HCT116 (cell line): ENCODE results near the gene RNF125. TPM values are rescaled to one million over a fixed set of nuclear protein-coding genes. Genes with fewer than 3 reads are reported as not detected.

Source experiments
- ATAC-seq: fragments of 200-7000 bp; cut with Tn5 transposase; 2 replicates; pipeline ENCODE4 v1.9.1; 2020; ENCODE audit warnings: mild to moderate bottlenecking, moderate library complexity
- BruUV-seq: library from RNA; stranded (reverse); fragments of 400-500 nt; replicated peaks from 2 replicates; lab custom pipeline; 2021; lab: Mats Ljungman, UMichigan
- CTCF ChIA-PET: fragments of 300-600 bp; sonication (Branson Sonifier 250); formaldehyde crosslinking; loops from one replicate; lab custom pipeline; 2021; ENCODE audit warnings: antibody characterized with exemption; lab: Charles Lee
- POLR2A ChIA-PET: fragments of 300-600, 350-600 bp; sonication (Branson Sonifier 250); formaldehyde crosslinking; loops from one replicate; lab custom pipeline; 2021; ENCODE audit warnings: antibody characterized with exemption; lab: Charles Lee
- RAD21 ChIA-PET, 2 experiments: fragments of 300-600 bp; sonication (Branson Sonifier 250); formaldehyde crosslinking; loops; one replicate each; lab custom pipeline; 2023; ENCODE audit warnings: low total read pairs in 2 of 2; ENCODE audit not compliant: uncharacterized antibody in 2 of 2, unreplicated experiment in 2 of 2, low non-redundant PET in 1 of 2; lab: Charles Lee
- DNase-seq: peaks from one replicate; pipeline ENCODE4 v3.0.0-alpha.2; 2010; ENCODE audit warnings: low read depth, low spot score
- H2AFZ ChIP-seq: fragments of 200-600 bp; shearing (Covaris generic), sonication (generic); 2 replicates; pipeline ENCODE4 v1.6.1; 2017; ENCODE audit warnings: low read depth, mixed run types, mixed read lengths, antibody characterized with exemption, low read length; ENCODE audit not compliant: poor library complexity, severe bottlenecking
- H3K27ac ChIP-seq: 2 replicates; pipeline ENCODE4 v1.5.1; 2012; ENCODE audit warnings: low read depth, low read length
- H3K27me3 ChIP-seq: fragments of 200-600 bp; sonication (generic); 2 replicates; pipeline ENCODE4 v1.6.1; 2016; ENCODE audit warnings: mixed run types, low read length, mixed read lengths; ENCODE audit not compliant: insufficient read depth
- H3K36me3 ChIP-seq, 2 experiments: fragments of 200-500 bp in 1 of 2; fragments of 200-600 bp in 1 of 2; sonication (Bioruptor generic) in 1 of 2; sonication (generic) in 1 of 2; 2 replicates each; pipeline versions ENCODE4 v1.5.1 to v1.6.1; 2014 to 2016; ENCODE audit warnings: low read length in 2 of 2, inconsistent platforms in 1 of 2, mixed read lengths in 1 of 2, mixed run types in 1 of 2; ENCODE audit not compliant: insufficient read depth in 2 of 2, control insufficient read depth in 1 of 2
- H3K4me1 ChIP-seq, 2 experiments: fragments of 200-600 bp in 1 of 2; sonication (generic) in 1 of 2; 2 replicates each; pipeline versions ENCODE4 v1.5.1 to v1.6.1; 2012 to 2017; ENCODE audit warnings: low read length in 2 of 2, inconsistent platforms in 1 of 2, mild to moderate bottlenecking in 1 of 2, mixed read lengths in 1 of 2, mixed run types in 1 of 2, moderate library complexity in 1 of 2; ENCODE audit not compliant: insufficient read depth in 2 of 2, control insufficient read depth in 1 of 2
- H3K4me2 ChIP-seq: fragments of 200-600 bp; sonication (generic); 2 replicates; pipeline ENCODE4 v1.6.1; 2017; ENCODE audit warnings: mixed run types, low read length, mixed read lengths
- H3K4me3 ChIP-seq, 2 experiments: fragments of 200-600 bp in 1 of 2; sonication (generic) in 1 of 2; replicated peaks in 1 of 2; 2 replicates each; pipeline ENCODE4 v1.5.1; 2011 to 2016; ENCODE audit warnings: low read length in 2 of 2, control low read depth in 1 of 2, low read depth in 1 of 2, mild to moderate bottlenecking in 1 of 2, mixed read lengths in 1 of 2, mixed run types in 1 of 2
- H3K79me2 ChIP-seq: fragments of 200-600 bp; sonication (generic); 2 replicates; pipeline ENCODE4 v1.6.1; 2017; ENCODE audit warnings: mild to moderate bottlenecking, mixed run types, low read length, moderate library complexity, mixed read lengths; ENCODE audit not compliant: insufficient read depth
- H3K9ac ChIP-seq: fragments of 200-600 bp; sonication (generic); 2 replicates; pipeline ENCODE4 v1.6.1; 2016; ENCODE audit warnings: low read length, mixed read lengths
- H3K9me2 ChIP-seq: fragments of 200-600 bp; sonication (generic), shearing (Covaris generic); 2 replicates; pipeline ENCODE4 v1.6.1; 2017; ENCODE audit warnings: mixed run types, mild to moderate bottlenecking, moderate library complexity; ENCODE audit not compliant: insufficient read depth
- H3K9me3 ChIP-seq, 2 experiments: fragments of 200-500 bp in 1 of 2; fragments of 200-600 bp in 1 of 2; sonication (Bioruptor generic) in 1 of 2; sonication (generic) in 1 of 2; 2 replicates each; pipeline ENCODE4 v1.6.1; 2014 to 2017; ENCODE audit warnings: low read length in 2 of 2, mixed read lengths in 2 of 2, inconsistent platforms in 1 of 2, low read depth in 1 of 2, mild to moderate bottlenecking in 1 of 2, mixed run types in 1 of 2, moderate library complexity in 1 of 2; ENCODE audit not compliant: control insufficient read depth in 1 of 2, insufficient read depth in 1 of 2
- H4K20me1 ChIP-seq: fragments of 200-600 bp; sonication (generic), shearing (Covaris generic); 2 replicates; pipeline ENCODE4 v1.6.1; 2017; ENCODE audit warnings: mixed run types, mild to moderate bottlenecking, moderate library complexity; ENCODE audit not compliant: insufficient read depth
- CBX3 ChIP-seq: IDR thresholded peaks from 2 replicates; pipeline ENCODE4 v1.6.1; 2012; ENCODE audit warnings: low read depth
- CEBPB ChIP-seq: IDR thresholded peaks from 2 replicates; pipeline ENCODE4 v1.6.1; 2012; ENCODE audit warnings: low read depth
- EGR1 ChIP-seq: IDR thresholded peaks from 2 replicates; pipeline ENCODE4 v1.6.1; 2012; ENCODE audit warnings: low read depth
- ELF1 ChIP-seq: IDR thresholded peaks from 2 replicates; pipeline ENCODE4 v1.6.1; 2012; ENCODE audit warnings: low read depth, borderline replicate concordance
- EZH2 ChIP-seq: fragments of 200-600 bp; sonication (generic); IDR thresholded peaks from 2 replicates; pipeline ENCODE4 v1.6.1; 2017; ENCODE audit warnings: antibody characterized with exemption, mixed run types
- EZH2phosphoT487 ChIP-seq: fragments of 200-600 bp; IDR thresholded peaks from 2 replicates; pipeline ENCODE4 v1.6.1; 2018; ENCODE audit warnings: antibody characterized with exemption, borderline replicate concordance
- FOSL1 ChIP-seq: IDR thresholded peaks from 2 replicates; pipeline ENCODE4 v1.6.1; 2012; ENCODE audit warnings: low read depth
- JUND ChIP-seq: IDR thresholded peaks from 2 replicates; pipeline ENCODE4 v1.6.1; 2012
- MAX ChIP-seq: IDR thresholded peaks from 2 replicates; pipeline ENCODE4 v1.6.1; 2012
- RAD21 ChIP-seq: IDR thresholded peaks from 2 replicates; pipeline ENCODE4 v1.6.1; 2012; ENCODE audit warnings: low read depth, mild to moderate bottlenecking
- REST ChIP-seq: IDR thresholded peaks from 2 replicates; pipeline ENCODE4 v1.6.1; 2012; ENCODE audit warnings: low read depth
- SIN3A ChIP-seq: IDR thresholded peaks from 2 replicates; pipeline ENCODE4 v1.6.1; 2012; ENCODE audit warnings: low read depth
- SP1 ChIP-seq: IDR thresholded peaks from 2 replicates; pipeline ENCODE4 v1.6.1; 2012; ENCODE audit warnings: low read depth
- ZBTB33 ChIP-seq: IDR thresholded peaks from 2 replicates; pipeline ENCODE4 v1.6.1; 2011; ENCODE audit warnings: mild to moderate bottlenecking, low read length, moderate library complexity; ENCODE audit not compliant: insufficient replicate concordance; ENCODE audit errors: extremely low read depth
- ZNF274 ChIP-seq: fragments of 200-500 bp; sonication (Bioruptor generic); IDR thresholded peaks from 2 replicates; pipeline ENCODE4 v1.6.1; 2014; ENCODE audit warnings: mild to moderate bottlenecking, low read depth, low read length, inconsistent platforms
- intact Hi-C: fragments of 100-400 bp; cut with micrococcal nuclease; formaldehyde crosslinking; loops from 2 replicates; pipeline ENCODE4 v1.10.0; 2022
- total RNA-seq: library from RNA; stranded (reverse); gene quantifications from one replicate; pipeline ENCODE4 v1.2.1, GENCODE V29; 2021; ENCODE audit not compliant: unreplicated experiment
- TF ChIP-seq, protein P1 (sequence below): IDR thresholded peaks from 2 replicates; pipeline ENCODE4 v1.6.1; 2012

RNF125 gene
- total RNA-seq, 1 experiment from 2014 or later: 7.4 TPM

DNA sequence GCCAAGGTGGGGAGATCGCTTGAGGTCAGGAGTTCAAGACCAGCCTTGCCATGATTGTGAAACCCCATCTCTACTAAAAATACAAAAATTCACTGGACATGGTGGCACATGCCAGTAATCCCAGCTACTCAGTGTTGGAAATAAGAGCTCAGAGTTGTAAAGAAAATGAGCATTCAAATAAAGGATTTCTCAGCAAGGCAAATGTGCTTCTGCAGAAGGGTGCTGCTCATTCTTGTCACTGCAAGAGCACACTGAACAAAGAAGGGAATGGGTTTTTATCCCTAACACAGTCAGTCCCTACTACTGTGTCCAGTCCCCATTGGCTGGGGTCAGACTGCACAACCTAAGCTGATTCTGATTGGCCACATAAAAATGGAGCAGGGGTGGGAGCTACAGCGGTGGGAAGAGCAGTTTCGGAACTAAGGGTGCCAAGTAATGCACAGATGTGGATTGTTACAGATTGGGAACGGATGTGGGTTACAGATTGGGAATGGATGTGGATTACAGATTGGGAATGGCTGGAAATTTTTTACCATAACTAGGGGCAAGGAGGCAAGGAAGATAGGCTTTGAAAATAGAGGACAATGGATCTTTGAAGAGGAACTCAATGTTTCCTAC lies 44.6 kb upstream of the RNF125 start:
- TF ChIP-seq CBX3 (peak; percentile 97), FOSL1 (no peak), EZH2phosphoT487 (no peak)
- no peaks in the 10 kb centered on the region for H3K27me3 ChIP-seq
- no peak overlapping the region for H3K9ac ChIP-seq
- no peak overlapping the region for H3K4me2 ChIP-seq
- intact Hi-C loops: no loop called here
- no peaks in the 10 kb centered on the region for H4K20me1 ChIP-seq
- no peaks in the 10 kb centered on the region for H3K36me3 ChIP-seq
- ChIA-PET POLR2A (no interaction called here), CTCF (no interaction called here), RAD21 (no interaction called here)
- peaks cover 5 to 30% of the 10 kb centered on the region in 2 experiments; a peak in 2 of 4 replicates for H3K9me3 ChIP-seq
- ATAC-seq (no peak), DNase-seq (no peak)
- H3K4me1 ChIP-seq: no peaks in the 10 kb centered on the region
- H2AFZ ChIP-seq: no peak overlapping the region
- H3K4me3 ChIP-seq: no peak overlapping the region
- H3K27ac ChIP-seq: no peak overlapping the region
- no peaks in the 10 kb centered on the region for H3K79me2 ChIP-seq
- no peaks in the 10 kb centered on the region for H3K9me2 ChIP-seq
- BruUV-seq: no TSS peak

GRCh38 chr18:31976242-31976641 lies 42.4 kb upstream of the RNF125 start:
- ATAC-seq (no peak), DNase-seq (no peak)
- ChIA-PET POLR2A (no interaction called here), RAD21 (interaction anchor here in 1 of 2 experiments (0.6 kb wide), 1 partner anchor 120 kb away, joined by 4 read pairs; no protein-coding TSS in a partner anchor), CTCF (interaction anchor here (1.5 to 1.7 kb wide), 2 partner anchors 33 to 96 kb away, joined by 6 read pairs; partner anchors contain the start of gene TRAPPC8)
- H3K4me3 ChIP-seq: no peak overlapping the region
- intact Hi-C loops: loop anchor here (2.0 kb wide), 1 partner anchor 19 kb away; no protein-coding TSS in a partner anchor
- no TSS peak for BruUV-seq
- no peak overlapping the region for H3K27ac ChIP-seq
- no peaks in the 10 kb centered on the region for H3K9me2 ChIP-seq
- H3K4me1 ChIP-seq: no peaks in the 10 kb centered on the region
- no peak overlapping the region for H2AFZ ChIP-seq
- H4K20me1 ChIP-seq: no peaks in the 10 kb centered on the region
- no peaks in the 10 kb centered on the region for H3K79me2 ChIP-seq
- no peaks in the 10 kb centered on the region for H3K36me3 ChIP-seq
- H3K9ac ChIP-seq: no peak overlapping the region
- no peaks in the 10 kb centered on the region for H3K27me3 ChIP-seq
- H3K9me3 ChIP-seq: peaks cover 5 to 33% of the 10 kb centered on the region in 2 experiments; a peak in 2 of 4 replicates
- H3K4me2 ChIP-seq: no peak overlapping the region
- no peak for TF ChIP-seq SIN3A
- no peak for TF ChIP-seq REST
- no peak for TF ChIP-seq ZBTB33
- TF ChIP-seq EZH2: no peak
- TF ChIP-seq, protein P1, sequence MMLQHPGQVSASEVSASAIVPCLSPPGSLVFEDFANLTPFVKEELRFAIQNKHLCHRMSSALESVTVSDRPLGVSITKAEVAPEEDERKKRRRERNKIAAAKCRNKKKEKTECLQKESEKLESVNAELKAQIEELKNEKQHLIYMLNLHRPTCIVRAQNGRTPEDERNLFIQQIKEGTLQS: no peak
- TF ChIP-seq EGR1: no peak
- TF ChIP-seq JUND: no peak
- TF ChIP-seq SP1: no peak
- no peak for TF ChIP-seq ELF1
- no peak for TF ChIP-seq ZNF274
- no peak for TF ChIP-seq CEBPB
- TF ChIP-seq MAX: no peak
- no peak for TF ChIP-seq RAD21
